Ramos (cell line): ENCODE results near the gene ELMO1.

Experiments used
- in situ Hi-C: fragments of 300-500 bp; cut with MboI; formaldehyde crosslinking; loops from one replicate; pipeline ENCODE4 v1.14.3; 2022; ENCODE audit warnings: low sequenced_read_pairs; ENCODE audit not compliant: unreplicated experiment

Gene ELMO1

DNA sequence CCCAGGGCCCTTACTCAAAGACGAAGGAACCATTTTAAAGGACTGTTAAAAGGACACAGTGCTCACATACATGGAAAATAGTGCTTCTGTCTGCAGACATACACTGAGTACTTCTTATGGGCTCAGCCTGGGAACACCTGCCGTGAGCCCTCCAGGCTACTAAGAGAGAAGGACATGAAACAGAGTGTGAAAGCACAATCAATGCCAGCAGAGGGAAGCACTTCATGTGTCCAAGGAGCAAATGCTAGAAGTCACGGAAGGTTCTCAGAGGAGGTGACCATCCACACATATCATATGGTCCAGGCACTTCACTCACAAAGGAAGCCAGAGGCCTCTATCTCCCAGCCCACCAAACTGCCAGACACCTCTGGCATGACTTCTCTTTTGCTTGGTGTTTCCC, 15.5 kb downstream of the ELMO1 start:
- in situ Hi-C loops, result no loop called here

DNA sequence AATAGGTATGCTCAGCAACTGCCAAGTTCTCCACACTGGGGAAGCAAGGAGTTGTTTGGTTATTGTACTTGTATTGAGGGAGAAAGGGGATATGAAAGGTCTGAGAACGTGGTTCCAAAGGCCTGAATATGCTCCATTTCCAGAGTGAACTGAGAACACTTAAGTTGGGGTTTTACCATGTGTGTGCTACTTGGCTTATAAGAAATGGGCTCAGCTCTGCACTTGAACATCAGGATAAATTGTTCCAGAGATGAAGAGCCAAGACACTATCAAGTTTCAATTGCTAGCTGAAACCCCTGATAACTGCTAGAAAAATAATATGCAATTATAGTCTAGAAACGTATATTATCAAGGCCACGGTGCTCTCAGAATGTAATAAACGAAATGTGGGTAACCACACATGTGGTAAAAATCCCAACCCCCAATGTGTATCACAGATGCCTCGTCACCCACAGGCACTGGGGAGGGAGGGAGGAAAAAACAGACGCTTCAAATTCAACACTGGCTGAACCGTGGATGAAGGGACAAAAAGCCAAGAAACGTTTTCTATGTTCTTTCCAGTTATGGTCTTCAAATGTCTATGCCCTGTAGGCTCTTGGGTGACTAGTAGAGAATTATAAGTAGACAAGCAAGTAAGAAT, 16.3 kb downstream of the ELMO1 start:
- in situ Hi-C loops, result no loop called here

DNA sequence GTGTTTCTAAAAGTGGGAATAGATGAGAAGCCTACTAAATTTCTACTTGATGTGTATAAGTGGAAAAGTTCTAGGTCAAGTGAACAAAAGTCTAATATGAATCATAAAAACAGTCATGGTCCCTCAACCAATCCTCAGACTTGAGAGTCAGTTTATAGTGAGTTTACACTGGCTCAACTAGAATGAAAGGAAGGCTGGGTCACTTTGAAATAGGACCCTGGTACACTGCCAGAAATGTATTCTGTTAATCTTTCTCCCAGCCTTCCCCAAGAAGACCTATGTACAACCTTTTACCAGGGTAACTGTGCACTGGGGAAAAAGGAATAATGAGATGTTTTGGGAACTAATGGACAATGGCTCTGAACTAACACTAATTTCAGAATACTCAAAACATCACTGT, 17.3 kb downstream of the ELMO1 start:
- in situ Hi-C loops, result no loop called here

DNA sequence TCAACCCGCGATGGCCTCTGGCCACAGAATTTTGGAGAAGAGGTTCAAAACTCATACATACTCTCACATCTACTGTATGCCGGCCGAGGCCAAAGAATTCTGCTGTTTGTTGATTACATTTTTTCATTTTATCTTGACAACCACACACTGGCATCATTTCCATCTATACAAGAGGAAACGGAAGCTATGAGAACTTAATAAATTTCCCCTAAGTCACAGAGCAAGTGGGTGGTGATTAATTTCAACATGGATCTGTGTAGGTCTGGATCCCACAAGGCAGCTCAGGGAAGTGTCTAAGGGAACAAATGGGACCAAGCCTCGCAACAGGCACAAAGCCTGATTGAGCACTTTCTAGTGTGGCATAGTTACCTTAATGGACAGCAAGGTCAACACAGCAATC, 18.0 kb downstream of the ELMO1 start:
- in situ Hi-C loops, result no loop called here

DNA sequence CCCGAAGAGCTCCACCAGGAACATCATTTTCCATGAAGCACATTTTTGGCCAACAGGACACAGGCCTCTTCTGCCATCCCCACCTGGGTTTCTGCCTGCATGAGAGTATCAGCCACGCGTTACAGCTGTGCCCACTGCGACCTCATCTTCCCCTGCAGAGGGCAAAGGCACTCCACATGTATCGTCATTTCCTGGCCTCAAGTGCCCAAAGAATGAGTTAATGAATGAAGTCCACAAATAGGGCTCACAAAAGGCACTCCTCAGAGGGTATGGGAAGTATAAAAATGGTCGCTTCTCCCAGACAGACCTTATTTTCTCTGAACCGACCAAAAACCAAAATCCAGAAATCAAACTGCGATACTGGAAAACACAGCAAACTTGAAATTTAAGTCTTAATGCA, 18.5 kb downstream of the ELMO1 start:
- in situ Hi-C loops, result no loop called here

DNA sequence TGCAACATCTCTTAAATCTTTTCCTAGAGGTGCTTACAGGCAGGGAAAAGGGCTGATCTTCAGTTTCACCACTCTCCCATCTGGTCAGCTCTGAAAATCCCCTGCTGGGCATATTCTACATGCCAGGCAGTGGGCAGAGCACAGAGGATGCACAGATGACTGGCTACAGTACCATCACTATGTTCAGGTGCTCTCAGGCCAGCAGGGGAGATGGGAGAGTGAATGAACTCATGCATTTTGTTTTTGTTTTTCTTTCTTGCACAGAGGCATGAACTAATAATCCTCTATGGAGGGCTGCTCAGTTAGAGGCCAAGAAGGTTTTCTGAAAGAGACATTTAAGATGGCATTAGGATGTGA, 19.3 kb downstream of the ELMO1 start:
- in situ Hi-C loops, result no loop called here

DNA sequence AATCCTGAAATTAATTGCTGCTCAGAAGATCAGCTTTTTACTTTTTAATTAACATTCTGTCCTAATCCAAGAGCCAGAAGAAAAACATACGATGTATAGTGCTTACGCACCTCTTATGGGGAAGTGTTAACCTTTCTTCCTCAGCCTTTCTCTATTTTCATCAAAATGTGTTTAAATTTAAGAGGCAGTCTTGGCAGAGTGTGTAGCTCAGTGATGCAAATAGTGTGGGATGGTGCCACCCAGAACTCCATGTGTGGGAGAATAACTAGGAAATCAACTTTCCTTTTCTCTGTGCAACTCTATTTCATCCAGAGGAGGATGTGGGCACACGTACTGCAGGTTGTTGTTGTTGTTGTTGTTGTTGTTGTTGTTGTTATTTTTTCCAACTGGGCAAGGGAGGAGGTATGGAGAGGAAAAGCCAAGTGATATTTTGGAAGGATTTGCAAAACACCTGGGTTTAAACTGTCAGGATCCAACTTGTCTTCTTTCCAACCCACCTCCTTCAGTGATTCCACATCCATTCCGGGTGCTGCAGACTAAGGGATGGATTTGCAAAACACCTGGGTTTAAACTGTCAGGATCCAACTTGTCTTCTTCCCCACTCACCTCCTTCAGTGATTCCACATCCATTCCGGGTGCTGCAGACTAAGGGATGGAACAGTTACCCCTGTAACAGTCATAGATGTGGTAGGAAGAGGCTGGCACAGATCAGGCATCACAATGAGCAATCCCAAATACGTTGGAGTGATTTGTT, 19.8 kb downstream of the ELMO1 start:
- in situ Hi-C loops, result no loop called here

DNA sequence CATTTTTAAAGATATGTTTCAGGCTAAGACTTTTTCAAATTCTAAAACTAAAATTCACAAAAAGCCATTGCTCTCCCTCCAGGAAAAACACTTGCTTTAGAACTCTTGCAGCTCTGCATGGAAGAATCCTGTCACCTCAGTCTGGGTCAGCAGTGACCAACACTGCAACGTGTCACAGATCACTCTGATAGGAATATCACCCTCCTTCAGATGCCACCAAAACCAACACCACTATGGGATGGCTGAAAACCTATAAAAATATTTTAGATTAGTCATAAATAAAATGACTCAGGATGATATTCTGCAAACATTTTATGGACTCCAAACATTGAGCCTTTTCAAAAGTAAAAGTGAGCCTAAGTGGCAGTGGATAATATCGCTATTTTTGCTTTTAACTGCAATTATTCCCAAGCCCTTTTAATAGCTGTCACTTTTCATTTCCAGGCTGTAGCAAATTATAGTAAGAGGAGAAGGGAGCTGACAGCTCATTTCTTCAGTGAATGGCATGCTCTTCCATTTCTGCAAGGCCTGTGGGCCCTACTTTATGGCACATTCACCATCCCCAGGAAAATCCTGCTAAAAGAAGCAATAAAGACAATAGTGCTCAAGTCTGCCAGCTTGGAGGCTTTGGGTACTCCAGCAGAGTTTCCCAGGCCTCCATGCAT, 21.3 kb downstream of the ELMO1 start:
- in situ Hi-C loops, result no loop called here

DNA sequence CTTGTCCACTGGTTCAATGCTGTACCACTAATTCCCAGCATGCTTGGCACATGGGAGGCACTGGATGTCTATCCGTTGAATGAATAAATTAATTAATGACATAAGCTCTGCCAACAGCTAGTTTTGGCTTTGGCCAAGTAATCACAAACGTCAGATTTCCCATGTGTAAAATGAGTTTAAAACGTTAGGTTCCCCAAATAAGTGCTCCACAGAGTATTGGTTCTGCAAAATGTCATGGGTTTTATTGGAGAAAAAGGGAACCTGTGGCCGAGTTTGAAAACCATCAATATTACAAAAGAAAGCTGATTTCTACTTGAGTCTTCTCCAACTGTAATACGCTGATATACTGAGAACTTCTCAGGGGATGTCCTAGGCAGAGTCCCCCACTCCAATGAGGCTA, 23.2 kb downstream of the ELMO1 start:
- in situ Hi-C loops, result no loop called here

DNA sequence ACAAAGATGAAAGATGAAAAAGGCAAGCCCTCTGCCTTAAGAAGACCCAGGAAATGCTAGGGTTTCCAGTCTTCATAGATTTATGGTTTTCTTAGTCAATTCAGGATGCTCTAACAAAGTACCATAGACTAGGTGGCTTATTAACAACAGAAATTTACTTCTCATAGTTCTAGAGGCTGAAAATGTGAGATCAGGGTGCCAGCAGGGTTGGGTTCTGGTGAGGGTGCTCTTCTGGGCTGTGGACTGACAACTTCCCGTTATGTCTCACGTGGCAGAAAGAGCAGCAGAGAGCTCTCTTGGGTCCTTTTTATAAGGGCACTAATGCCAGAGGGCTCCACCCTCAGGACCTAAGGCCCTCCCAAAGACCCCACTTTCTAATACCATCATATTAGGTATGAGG, 23.7 kb downstream of the ELMO1 start:
- in situ Hi-C loops, result no loop called here

DNA sequence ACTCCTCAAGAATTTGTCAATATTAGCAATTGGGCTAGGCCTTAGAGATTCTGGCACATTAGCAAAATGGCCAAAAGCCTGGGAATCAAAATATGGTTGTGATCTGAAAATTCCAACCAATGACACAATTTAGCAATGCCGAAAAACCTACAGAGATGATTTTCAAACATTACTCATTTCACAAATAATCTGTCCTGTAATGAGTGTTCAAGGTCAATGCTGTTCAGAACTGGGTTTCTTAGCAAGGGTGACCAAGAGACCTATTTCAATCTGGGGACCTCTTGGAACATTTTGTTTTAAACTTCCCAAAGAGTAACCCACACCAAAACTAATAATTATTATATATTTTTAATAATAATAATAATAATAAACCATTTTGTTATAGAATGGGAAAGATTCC, 24.1 kb downstream of the ELMO1 start:
- in situ Hi-C loops, result no loop called here

DNA sequence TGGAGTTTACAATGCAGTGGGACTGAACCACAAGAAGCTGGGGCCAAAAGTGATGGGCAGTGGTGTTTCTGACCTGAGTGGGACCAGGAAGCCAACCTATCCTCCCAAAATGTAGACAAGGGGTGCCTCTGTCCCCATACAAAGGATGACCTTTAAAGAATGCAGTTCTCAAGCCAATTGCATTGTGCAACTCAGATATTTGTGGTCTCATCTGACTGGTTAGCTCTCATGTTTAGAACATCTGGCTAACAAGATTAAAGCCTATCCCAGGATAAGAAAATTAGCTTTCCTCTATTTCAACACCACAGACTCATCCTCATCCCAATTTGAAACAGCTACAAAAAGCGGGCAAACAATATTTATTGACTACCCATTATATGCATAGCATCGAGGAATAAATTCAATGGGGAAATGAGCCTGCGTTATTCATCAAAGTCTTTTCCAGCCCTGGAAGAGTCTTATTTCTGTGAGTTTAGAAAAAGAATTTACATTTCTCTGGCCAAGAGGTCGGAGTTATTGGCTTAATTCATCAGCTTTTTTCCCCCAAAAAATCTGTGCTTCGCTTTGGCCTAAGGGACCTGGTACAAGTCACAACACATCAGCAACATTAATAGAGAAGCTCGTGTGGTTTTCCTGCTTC, 26.7 kb downstream of the ELMO1 start:
- in situ Hi-C loops, result no loop called here

DNA sequence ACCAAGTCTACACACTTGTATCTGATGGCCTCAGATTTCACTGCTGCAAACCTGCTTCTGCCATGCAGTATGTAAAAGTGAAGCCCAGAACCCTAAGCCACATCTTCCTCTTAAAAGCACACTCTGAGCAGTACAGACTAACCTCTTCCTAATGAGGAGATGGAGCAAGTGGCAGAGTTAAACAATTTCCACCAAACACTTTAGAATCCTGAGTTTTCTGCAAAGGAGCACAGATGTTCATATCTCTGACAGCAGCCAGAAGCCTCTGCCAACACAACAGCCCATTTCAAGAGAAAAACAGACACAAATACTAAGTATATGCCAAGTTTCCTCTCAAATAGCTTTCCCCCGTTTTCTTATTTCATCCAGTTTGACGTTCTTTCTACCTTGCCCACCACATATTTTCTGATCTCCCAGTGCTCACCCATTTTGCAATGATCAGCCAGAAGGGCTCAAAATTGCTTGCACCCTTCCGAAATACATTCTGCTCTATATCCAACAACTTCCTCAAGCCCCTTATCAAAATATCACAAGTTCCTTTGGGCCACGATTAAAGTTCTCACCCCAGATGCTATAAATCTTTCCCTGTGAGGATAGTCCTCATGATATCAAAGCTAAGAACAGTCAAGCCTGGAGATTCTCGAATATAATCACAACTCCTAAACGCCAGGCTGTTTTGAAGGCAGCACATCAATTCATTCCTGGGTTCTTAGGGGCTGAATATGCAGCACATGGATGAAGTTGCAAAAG, 27.5 kb downstream of the ELMO1 start:
- in situ Hi-C loops, result no loop called here

DNA sequence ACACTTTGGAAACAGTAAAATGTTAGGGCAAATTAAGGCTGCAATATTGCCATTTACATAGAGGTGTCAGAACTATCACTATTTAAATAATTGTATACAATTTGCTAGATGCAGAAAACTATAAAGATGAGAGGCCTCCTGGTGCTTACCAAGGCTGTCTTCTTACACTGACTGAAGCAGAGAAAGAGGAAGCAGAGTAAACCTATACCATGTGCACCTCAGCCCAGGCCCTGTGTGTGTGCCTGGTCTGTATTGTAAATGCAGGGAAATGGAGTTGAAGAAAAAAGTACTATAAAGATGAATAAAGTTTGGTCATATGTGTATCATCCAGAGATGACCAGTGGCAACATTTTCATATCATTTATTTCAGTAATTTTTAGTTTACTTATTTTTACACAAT, 29.2 kb downstream of the ELMO1 start:
- in situ Hi-C loops, result no loop called here

DNA sequence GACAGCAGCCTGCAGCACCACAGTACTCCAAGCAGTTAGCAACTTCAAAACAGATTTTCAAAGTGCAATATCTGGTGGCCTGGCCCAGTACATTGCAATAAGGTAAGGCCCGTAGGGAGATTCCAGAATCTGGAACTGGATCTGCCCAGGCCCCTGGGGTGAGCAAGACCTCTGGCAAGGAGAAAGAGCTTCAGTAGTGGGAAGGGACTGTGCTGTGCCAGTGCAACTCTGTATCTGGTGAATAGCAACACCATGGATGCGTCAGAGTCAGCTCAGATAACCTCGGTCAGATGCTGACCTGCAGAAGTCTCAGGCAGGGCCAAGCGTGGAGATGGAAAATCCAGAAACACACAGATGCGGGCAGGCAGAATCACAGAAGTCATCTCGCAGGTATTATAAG, 30.3 kb downstream of the ELMO1 start:
- in situ Hi-C loops, result no loop called here

DNA sequence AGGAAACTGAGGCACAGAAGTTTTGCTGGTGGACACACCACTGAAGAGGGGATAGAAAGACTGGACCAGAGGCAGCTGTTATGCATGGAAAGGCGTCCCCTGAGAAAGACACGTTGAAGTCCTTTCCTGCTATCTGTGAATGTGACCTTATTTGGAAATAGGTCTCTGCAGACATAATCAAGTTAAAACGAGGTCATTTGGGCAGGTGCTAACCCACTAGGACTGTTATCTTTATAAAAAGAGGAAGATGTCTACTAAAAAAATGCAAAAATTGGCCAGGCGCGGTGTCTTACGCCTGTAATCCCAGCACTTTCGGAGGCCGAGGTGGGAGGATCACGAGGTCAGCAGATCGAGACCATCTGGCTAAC, 31.6 kb downstream of the ELMO1 start:
- in situ Hi-C loops, result no loop called here

DNA sequence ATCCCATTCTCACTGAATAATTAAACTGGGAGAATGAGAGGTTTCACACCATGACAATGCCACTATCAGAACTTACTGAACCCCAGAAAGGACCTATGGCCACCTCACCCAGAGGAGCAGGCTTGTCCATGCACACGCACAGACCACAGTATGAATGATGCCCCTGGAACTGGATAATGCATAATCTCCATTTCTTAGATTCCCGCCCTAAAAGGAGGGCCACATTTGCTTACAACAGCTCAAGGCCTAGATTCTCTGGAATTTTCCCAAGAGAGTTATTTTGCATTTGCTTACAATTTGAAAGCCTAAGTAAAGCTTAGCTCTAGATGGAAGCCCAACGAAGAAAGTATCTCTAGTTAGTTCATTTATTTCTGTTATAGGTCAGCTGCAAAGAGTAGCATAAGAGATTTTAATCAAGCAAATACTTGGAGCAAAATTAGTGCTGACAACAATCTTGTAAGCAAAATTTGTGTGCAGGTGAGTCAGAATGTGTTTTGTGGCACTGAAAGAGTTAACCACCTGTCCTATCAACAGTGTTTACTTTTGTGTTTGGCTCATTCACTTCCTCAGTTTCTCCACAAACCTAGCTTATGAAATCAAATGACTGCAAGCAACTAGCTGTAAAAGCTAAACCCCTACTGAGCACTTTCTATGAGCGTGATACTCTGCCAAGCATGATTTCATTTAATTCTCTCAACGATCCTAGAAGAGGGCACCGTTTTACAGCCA, 32.1 kb downstream of the ELMO1 start:
- in situ Hi-C loops, result no loop called here

DNA sequence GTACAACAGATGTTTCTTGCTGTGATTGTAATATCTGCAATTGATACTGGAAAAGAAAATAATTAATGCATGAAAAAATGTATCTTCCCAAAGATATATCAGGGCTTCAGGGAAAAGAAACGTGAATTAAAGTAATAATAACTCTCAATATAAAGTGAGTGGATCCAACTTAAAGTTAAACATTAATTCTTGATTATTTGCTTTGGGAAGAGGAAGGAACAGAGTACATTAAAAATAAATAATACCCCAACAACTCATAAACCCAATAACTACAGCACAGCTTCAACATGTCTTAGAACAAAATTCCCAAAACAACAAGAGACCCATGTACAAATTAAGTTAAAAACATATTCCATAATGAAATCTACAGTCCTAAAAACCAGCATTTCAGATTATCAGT, 33.0 kb downstream of the ELMO1 start:
- in situ Hi-C loops, result no loop called here

DNA sequence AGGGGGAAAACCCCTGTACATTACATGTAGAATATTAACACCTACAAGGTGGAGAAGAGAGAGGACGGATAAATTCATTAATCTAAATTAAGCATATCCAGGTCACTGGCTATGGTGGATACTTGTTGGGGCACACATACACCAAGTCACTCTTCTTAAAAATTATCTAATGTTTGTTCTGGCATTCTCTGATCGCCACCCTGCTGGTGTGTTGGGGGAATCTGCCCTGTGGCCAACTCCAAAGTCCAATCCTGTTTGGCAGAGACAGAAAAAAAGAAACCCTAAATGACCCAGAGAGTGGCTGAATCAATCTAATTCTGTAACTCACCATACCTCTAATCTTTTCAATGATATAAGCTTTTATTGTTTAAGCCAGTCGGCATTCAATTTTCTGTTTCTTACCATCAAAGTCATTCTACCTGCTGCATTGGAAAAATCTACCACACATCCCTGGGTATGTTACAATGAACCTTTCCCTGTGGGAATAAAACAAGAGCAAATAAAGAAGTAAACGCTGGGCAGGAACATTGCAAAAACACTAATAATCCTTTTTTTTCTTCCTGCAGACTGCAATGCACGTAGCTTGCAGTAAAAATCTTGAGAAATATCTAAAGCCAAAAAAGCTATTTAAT, 34.2 kb downstream of the ELMO1 start:
- in situ Hi-C loops, result no loop called here
